Measurements from ENCODE around the gene RPTOR.

RPTOR gene

DNA sequence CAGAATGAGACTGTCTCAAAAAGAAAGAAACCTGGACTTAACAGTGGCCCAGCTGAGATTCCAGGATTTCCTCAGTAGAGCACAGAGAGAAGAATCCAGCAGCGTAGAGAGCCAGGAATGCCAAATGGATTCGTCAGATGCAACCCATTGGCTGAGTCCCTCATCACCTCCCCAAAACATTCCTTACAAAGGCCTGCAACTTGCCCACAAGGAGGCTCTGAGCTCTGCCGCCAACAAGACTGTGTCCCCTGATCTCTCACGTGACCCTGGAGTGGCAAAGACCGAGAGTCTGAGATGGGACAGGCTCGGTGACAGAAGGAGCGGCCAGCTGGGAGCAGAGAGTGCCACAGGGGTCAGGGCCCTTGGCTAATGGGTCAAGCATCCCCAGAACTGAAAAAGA, 440.1 kb downstream of the RPTOR start:
- H3K4me1 ChIP-seq (ENCODE audit: control insufficient read depth, insufficient read depth, low read length): peaks cover 5% of the 10 kb centered on the region
- H3K4me3 ChIP-seq (ENCODE audit: low read length): no peak overlapping the region
- no CpG with 5 or more reads among the region's 7 CpGs for WGBS (ENCODE audit: insufficient coverage, insufficient read length)
- no peaks in the 10 kb centered on the region; the same call in 1 of the 2 replicates for H3K27me3 ChIP-seq (ENCODE audit: control insufficient read depth, insufficient read depth, low read length)
- no peaks in the 10 kb centered on the region for H3K9me3 ChIP-seq (ENCODE audit: control insufficient read depth, insufficient read depth, low read length)
- H3K36me3 ChIP-seq (ENCODE audit: control insufficient read depth, insufficient read depth, low read length): no peaks in the 10 kb centered on the region
- no peak overlapping the region for H3K27ac ChIP-seq (ENCODE audit: low read length)
- DNase-seq (ENCODE audit: low read depth, low spot score): peak; percentile 58

DNA sequence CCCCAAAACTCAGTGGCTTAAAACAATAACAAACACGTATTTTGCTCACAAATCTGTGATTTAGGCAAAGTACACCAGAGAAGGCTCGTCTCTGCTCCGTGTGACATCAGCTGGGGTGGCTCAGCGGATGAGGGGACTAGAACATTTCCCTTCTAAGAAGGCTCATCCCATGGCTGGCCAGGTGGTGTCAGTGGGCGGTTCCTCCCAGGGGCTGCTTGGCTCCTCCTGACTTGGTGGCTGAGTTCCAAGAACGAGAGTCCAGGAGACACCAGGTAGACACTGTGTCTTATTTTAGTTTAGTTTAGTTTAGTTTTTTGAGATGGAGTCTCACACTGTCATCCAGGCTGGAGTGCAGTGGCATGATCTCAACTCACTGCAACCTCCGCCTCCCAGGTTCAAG, 441.4 kb downstream of the RPTOR start:
- no CpG with 5 or more reads among the region's 7 CpGs for WGBS (ENCODE audit: insufficient coverage, insufficient read length)

DNA sequence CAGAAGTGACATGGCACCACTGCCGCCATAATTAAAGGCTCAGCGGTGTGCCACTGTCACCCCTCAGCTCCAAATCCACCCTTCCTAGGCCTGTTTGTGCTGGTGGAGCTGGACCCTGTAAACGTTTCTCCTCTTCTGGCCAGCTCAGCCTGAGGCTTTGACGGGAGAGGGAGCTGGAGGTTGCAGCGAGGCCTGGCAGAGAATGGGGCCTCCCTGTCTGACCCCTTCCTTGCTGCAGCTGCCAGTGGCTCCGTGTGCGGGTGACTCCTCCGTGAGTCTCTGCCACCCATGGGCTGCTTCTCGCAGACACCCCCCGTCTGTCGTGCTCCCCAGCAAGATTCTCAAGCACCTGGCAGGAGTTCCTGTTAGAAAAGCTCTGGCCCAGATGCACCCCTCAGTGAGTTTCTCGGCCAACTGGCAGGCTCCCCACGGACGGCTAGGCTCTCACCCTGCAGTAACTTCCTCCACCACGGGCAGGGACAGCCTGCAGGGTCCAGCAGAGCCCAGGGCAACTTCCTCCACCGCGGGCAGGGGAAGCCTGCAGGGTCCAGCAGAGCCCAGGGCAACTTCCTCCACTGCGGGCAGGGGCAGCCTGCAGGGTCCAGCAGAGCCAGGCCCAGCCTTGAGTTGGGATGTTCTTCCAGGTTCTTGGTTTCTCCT, 442.3 kb downstream of the RPTOR start:
- DNase-seq (ENCODE audit: low read depth, low spot score): no peak
- Histone ChIP-seq H3K27me3 (ENCODE audit: control insufficient read depth, insufficient read depth, low read length) (no peaks in the 10 kb centered on the region; the same call in 1 of the 2 replicates), H3K27ac (ENCODE audit: low read length) (no peak overlapping the region), H3K4me3 (ENCODE audit: low read length) (no peak overlapping the region), H3K36me3 (ENCODE audit: control insufficient read depth, insufficient read depth, low read length) (no peaks in the 10 kb centered on the region), H3K9me3 (ENCODE audit: control insufficient read depth, insufficient read depth, low read length) (no peaks in the 10 kb centered on the region), H3K4me1 (ENCODE audit: control insufficient read depth, insufficient read depth, low read length) (peaks cover 2% of the 10 kb centered on the region; the same call in 1 of the 2 replicates)
- no CpG with 5 or more reads among the region's 18 CpGs for WGBS (ENCODE audit: insufficient coverage, insufficient read length)

More for the DNA sequence above, 441.4 kb downstream of the RPTOR start:
- DNase-seq (ENCODE audit: low read depth, low spot score): no peak
- H3K4me3 ChIP-seq (ENCODE audit: low read length): no peak overlapping the region
- no peak overlapping the region for H3K27ac ChIP-seq (ENCODE audit: low read length)
- no peaks in the 10 kb centered on the region for H3K36me3 ChIP-seq (ENCODE audit: control insufficient read depth, insufficient read depth, low read length)
- peaks cover 2% of the 10 kb centered on the region; the same call in 1 of the 2 replicates for H3K4me1 ChIP-seq (ENCODE audit: control insufficient read depth, insufficient read depth, low read length)
- H3K27me3 ChIP-seq (ENCODE audit: control insufficient read depth, insufficient read depth, low read length): no peaks in the 10 kb centered on the region; the same call in 1 of the 2 replicates
- H3K9me3 ChIP-seq (ENCODE audit: control insufficient read depth, insufficient read depth, low read length): no peaks in the 10 kb centered on the region

DNA sequence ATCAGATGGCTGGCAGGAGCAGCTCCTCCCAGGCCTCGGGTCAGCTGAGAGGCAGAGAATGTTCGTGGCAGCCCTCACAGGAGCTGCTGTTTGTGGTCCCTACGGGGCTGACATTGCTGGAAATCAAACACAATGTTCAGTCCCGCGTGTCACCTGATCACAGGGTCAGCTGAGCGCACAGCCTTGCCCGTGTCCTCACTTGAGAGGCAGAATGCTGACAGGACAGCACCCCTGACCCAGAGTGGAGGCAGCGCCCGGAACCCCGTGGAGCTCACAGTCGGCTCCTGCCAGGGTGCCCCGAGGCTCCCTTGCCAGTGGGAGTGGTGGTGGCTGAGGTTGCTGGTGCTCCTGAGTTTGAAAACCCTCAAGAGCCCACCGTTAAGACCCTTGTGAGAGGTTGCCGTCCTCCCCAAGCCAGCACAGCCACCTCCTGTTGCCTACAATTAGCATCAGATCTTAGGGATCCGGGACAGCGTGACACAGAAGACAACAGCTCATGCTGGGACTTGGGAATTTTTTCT, 443.4 kb downstream of the RPTOR start:
- Histone ChIP-seq H3K9me3 (ENCODE audit: control insufficient read depth, insufficient read depth, low read length) (no peaks in the 10 kb centered on the region), H3K4me1 (ENCODE audit: control insufficient read depth, insufficient read depth, low read length) (peaks cover 2% of the 10 kb centered on the region; the same call in 1 of the 2 replicates), H3K36me3 (ENCODE audit: control insufficient read depth, insufficient read depth, low read length) (no peaks in the 10 kb centered on the region), H3K4me3 (ENCODE audit: low read length) (no peak overlapping the region), H3K27me3 (ENCODE audit: control insufficient read depth, insufficient read depth, low read length) (no peaks in the 10 kb centered on the region; the same call in 1 of the 2 replicates), H3K27ac (ENCODE audit: low read length) (no peak overlapping the region)
- DNase-seq (ENCODE audit: low read depth, low spot score): no peak
- WGBS (ENCODE audit: insufficient coverage, insufficient read length): no CpG with 5 or more reads among the region's 16 CpGs

DNA sequence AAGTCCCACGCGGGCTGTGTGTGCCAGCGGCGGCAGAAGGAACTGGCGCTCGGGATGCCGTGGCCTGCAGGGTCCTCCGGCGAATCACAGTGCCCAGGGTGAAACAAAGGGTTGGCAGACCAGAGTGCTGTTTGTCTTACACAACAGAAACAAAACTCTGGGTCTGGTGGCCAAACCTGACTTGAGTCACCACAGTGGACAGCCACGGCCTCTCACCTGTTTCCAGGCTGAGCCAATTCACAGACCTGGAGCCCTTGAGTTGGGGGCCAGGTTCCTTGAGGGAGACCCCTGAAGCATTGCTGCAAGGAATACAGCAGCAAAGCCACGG, 444.9 kb downstream of the RPTOR start:
- Histone ChIP-seq H3K27me3 (ENCODE audit: control insufficient read depth, insufficient read depth, low read length) (no peaks in the 10 kb centered on the region; the same call in 1 of the 2 replicates), H3K36me3 (ENCODE audit: control insufficient read depth, insufficient read depth, low read length) (no peaks in the 10 kb centered on the region), H3K27ac (ENCODE audit: low read length) (no peak overlapping the region), H3K9me3 (ENCODE audit: control insufficient read depth, insufficient read depth, low read length) (no peaks in the 10 kb centered on the region), H3K4me3 (ENCODE audit: low read length) (no peak overlapping the region), H3K4me1 (ENCODE audit: control insufficient read depth, insufficient read depth, low read length) (peaks cover 2% of the 10 kb centered on the region; the same call in 1 of the 2 replicates)
- no peak for DNase-seq (ENCODE audit: low read depth, low spot score)
- WGBS (ENCODE audit: insufficient coverage, insufficient read length): no CpG with 5 or more reads among the region's 11 CpGs

DNA sequence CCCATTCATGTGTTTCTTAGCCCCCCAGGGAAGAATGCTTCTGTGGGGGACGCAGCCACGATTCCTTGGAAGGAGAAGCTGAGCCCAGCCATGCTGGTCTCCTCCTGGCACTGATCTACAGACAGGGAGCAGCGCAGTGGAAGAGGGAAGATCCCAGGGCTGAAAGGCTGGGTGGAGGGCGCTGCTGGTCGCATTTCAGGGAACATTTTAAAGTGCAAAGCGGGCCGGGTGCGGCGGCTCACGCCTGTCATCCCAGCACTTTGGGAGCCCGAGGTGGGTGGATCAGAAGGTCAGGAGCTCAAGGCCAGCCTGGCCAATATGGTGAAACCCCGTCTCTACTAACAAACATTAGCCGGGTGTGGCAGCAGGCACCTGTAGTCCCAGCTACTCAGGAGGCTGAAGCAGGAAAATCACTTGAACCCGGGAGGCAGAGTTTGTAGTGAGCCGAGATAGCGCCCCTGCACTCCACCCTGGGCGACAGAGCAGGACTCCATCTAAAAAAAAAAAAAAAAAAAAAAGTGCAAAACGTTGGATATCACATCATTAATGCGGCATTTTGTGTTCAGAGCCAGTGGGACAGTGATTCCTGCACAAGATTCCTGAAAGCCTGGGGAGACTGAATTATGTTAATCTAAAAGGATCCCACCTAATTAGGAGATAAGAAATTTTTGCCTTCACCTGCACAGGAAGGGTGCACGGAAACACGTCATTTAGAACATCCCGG, 446.4 kb downstream of the RPTOR start:
- Histone ChIP-seq H3K4me1 (ENCODE audit: control insufficient read depth, insufficient read depth, low read length) (peaks cover 2% of the 10 kb centered on the region; the same call in 1 of the 2 replicates), H3K36me3 (ENCODE audit: control insufficient read depth, insufficient read depth, low read length) (0 out of 2 replicates have a peak, but pooled peaks cover 3% of the 10 kb centered on the region), H3K27ac (ENCODE audit: low read length) (no peak overlapping the region), H3K4me3 (ENCODE audit: low read length) (peak overlapping the region; percentile 74; the same call in 1 of the 2 replicates), H3K27me3 (ENCODE audit: control insufficient read depth, insufficient read depth, low read length) (no peaks in the 10 kb centered on the region; the same call in 1 of the 2 replicates), H3K9me3 (ENCODE audit: control insufficient read depth, insufficient read depth, low read length) (no peaks in the 10 kb centered on the region)
- no CpG with 5 or more reads among the region's 22 CpGs for WGBS (ENCODE audit: insufficient coverage, insufficient read length)
- no peak for DNase-seq (ENCODE audit: low read depth, low spot score)

DNA sequence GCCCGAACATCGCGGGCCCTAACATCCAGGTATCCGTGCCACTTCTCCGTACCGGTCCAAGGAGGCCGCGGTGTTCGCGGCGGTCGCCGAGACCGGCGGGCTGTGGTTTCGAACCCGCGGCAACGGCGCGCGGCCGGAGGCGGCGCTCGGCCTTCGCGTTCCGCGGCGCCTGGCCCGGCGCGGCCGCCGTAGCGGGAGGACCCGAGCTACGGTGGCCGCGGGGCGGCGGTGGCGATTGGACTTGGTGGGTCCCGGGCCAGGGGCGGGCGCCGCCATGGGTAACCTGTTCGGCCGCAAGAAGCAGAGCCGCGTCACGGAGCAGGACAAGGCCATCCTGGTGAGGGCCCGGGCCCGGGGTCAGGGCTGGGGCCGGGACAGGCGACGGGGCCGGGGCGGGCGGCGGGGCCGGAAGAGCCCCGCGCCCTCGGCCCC, 447.0 kb downstream of the RPTOR start, which contains the start of gene CHMP6:
CHMP6 (plus strand) TSS at position 197 of the 432 bp plus-strand sequence; CDS start at position 275, 78 bp downstream.
- H3K9me3 ChIP-seq (ENCODE audit: control insufficient read depth, insufficient read depth, low read length): no peaks in the 10 kb centered on the region
- WGBS (ENCODE audit: insufficient coverage, insufficient read length): no CpG with 5 or more reads among the region's 66 CpGs
- no peak within 1 kb of the TSS for H3K27ac ChIP-seq (ENCODE audit: low read length)
- 0 out of 2 replicates have a peak, but pooled peaks cover 3% of the 10 kb centered on the region for H3K36me3 ChIP-seq (ENCODE audit: control insufficient read depth, insufficient read depth, low read length)
- H3K27me3 ChIP-seq (ENCODE audit: control insufficient read depth, insufficient read depth, low read length): no peaks in the 10 kb centered on the region; the same call in 1 of the 2 replicates
- DNase-seq (ENCODE audit: low read depth, low spot score): no peak
- H3K4me1 ChIP-seq (ENCODE audit: control insufficient read depth, insufficient read depth, low read length): peaks cover 2% of the 10 kb centered on the region; the same call in 1 of the 2 replicates
- H3K4me3 ChIP-seq (ENCODE audit: low read length): peak within 1 kb of the TSS; percentile 74

DNA sequence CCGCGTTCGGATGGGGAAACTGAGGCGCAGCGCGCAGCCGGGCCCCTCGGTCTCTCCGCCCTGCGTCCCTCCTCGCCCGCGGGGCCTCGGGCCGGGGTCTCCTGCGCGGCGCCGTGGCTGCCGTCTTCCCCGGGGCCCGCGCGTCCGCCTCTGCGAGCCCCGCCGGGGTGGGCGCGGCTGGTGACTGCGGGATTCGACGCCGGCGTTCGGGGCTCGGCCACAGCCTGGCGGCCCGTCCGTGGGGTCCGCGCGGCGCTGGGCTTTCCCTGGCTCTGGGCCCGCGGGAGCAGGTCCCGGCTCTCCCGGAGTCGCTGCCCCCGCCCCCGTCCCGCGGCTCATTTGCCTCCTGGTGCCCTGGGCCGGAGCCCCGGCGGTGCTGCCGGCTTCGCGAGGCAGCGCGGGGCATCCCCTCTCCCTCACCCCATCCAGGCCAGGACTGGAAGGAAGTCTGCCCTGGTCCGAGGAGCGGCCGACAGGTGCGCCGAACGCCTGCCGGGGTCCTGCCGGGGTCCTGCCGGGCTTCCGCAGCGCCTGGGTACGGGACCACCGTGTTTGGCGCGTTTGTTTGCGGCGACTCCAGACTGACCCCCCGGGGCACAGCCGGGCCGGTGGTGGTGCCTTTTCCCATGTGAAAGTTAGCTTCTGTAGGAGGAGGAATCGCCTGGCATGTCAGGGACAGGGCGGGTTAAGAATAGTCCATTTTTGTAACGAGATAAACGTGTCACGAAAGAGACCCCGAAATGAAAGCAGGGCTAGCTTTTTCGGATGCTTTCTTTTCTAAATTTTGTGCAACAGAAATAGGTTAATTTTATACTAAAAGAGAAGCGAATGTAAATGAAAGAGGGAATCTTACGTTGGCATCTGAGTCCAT, 447.7 kb downstream of the RPTOR start:
- H3K4me1 ChIP-seq (ENCODE audit: control insufficient read depth, insufficient read depth, low read length): peaks cover 2% of the 10 kb centered on the region; the same call in 1 of the 2 replicates
- no peak overlapping the region for H3K27ac ChIP-seq (ENCODE audit: low read length)
- DNase-seq (ENCODE audit: low read depth, low spot score): no peak
- peaks cover 6% of the 10 kb centered on the region; the same call in 1 of the 2 replicates for H3K36me3 ChIP-seq (ENCODE audit: control insufficient read depth, insufficient read depth, low read length)
- no peaks in the 10 kb centered on the region; the same call in 1 of the 2 replicates for H3K27me3 ChIP-seq (ENCODE audit: control insufficient read depth, insufficient read depth, low read length)
- H3K4me3 ChIP-seq (ENCODE audit: low read length): peak overlapping the region; percentile 74
- no peaks in the 10 kb centered on the region for H3K9me3 ChIP-seq (ENCODE audit: control insufficient read depth, insufficient read depth, low read length)
- no CpG with 5 or more reads among the region's 90 CpGs for WGBS (ENCODE audit: insufficient coverage, insufficient read length)

DNA sequence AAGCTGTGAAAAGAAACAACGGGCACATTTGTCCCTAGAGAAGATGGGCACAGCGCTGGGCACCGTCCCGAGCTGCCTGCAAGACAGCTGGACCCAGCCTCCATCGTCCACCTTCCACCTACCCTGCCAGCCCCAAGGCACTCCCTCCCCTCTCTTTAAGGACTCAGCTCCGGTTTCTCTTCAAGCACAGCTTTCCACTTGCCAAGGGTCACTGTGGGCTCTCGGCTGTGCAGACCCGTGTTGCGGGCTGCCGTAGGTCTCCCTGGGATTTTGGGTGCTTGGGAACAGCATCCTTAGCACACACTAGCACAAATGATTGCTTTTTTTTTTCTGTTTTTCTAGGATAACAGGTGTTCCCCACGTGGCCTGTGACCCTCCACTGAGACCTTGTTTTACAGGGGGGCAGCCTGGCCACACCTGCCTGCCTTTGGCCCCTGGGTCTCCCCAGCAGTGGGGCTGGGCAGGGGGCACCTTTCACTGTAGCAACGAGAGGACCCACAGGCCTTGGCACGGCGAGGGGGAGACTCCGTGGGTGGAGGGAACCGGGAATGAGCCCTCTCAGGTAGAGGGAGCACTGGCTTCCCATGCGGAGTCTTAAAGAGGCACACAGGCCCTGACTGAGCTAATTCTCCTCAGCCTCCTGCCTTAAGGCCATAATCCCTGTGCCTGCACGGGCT, 448.4 kb downstream of the RPTOR start:
- H3K9me3 ChIP-seq (ENCODE audit: control insufficient read depth, insufficient read depth, low read length): no peaks in the 10 kb centered on the region
- H3K27me3 ChIP-seq (ENCODE audit: control insufficient read depth, insufficient read depth, low read length): no peaks in the 10 kb centered on the region; the same call in 1 of the 2 replicates
- H3K27ac ChIP-seq (ENCODE audit: low read length): no peak overlapping the region
- H3K36me3 ChIP-seq (ENCODE audit: control insufficient read depth, insufficient read depth, low read length): peaks cover 13% of the 10 kb centered on the region
- H3K4me1 ChIP-seq (ENCODE audit: control insufficient read depth, insufficient read depth, low read length): peaks cover 2% of the 10 kb centered on the region; the same call in 1 of the 2 replicates
- no peak for DNase-seq (ENCODE audit: low read depth, low spot score)
- no peak overlapping the region for H3K4me3 ChIP-seq (ENCODE audit: low read length)
- no CpG with 5 or more reads among the region's 18 CpGs for WGBS (ENCODE audit: insufficient coverage, insufficient read length)
